Measurements from ENCODE around the gene IQGAP2.

DNA sequence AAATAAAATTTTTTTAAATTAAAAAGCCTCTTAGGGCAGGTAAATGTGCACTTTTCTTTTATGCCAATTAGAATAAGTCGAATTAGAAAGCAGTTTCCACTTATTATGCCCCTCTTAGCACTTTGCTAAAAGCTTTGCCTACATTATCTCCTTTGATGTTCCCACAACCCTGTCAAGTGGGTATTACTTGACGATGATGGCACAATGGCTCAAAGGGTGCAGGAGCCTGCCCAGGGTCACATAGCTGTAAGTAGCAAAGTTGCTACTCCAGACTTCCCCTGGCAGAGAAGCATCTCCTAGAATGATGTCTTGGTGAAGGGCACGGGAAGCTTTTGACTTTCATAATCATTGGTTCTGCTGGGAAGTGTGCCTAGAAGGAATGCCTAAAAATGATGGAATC is 18.4 kb upstream of the IQGAP2 start:
- TF ChIP-seq, protein P1, sequence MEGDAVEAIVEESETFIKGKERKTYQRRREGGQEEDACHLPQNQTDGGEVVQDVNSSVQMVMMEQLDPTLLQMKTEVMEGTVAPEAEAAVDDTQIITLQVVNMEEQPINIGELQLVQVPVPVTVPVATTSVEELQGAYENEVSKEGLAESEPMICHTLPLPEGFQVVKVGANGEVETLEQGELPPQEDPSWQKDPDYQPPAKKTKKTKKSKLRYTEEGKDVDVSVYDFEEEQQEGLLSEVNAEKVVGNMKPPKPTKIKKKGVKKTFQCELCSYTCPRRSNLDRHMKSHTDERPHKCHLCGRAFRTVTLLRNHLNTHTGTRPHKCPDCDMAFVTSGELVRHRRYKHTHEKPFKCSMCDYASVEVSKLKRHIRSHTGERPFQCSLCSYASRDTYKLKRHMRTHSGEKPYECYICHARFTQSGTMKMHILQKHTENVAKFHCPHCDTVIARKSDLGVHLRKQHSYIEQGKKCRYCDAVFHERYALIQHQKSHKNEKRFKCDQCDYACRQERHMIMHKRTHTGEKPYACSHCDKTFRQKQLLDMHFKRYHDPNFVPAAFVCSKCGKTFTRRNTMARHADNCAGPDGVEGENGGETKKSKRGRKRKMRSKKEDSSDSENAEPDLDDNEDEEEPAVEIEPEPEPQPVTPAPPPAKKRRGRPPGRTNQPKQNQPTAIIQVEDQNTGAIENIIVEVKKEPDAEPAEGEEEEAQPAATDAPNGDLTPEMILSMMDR (IDR thresholded peaks at IDR 0.05; ENCODE audit: low read depth, low read length, poor library complexity, severe bottlenecking), result no peak
- no peak for TF ChIP-seq EZH2phosphoT487 (IDR thresholded peaks at IDR 0.05; ENCODE audit: borderline replicate concordance, low read length)

Data from DOHH2 (cell line).